H9 (cell line): Measurements from ENCODE around the gene TNFRSF6B. TPM values are rescaled to one million over a fixed set of nuclear protein-coding genes. Genes with fewer than 3 reads are reported as not detected.
A peak's percentile ranks its signal among the peaks of the same experiment; 100 is the strongest.

ENCODE experiments used
- DNase-seq: peaks from one replicate; pipeline ENCODE4 v3.0.0-alpha.2; 2017
- H2AFZ ChIP-seq: one replicate; pipeline ENCODE4 v1.6.1; 2013; ENCODE audit warnings: mild to moderate bottlenecking, low read length, control low read depth, moderate library complexity
- H2AK5ac ChIP-seq: 2 replicates; pipeline ENCODE4 v1.6.1; 2013; ENCODE audit warnings: low read length, control low read depth, mixed read lengths; ENCODE audit not compliant: insufficient read length
- H2BK120ac ChIP-seq: one replicate; pipeline ENCODE4 v1.6.1; 2013; ENCODE audit warnings: low read depth, mild to moderate bottlenecking, low read length, control low read depth, inconsistent platforms; ENCODE audit not compliant: poor library complexity, severe bottlenecking
- H2BK12ac ChIP-seq: 2 replicates; pipeline ENCODE4 v1.6.1; 2013; ENCODE audit warnings: low read length, control low read depth, mixed read lengths, low read depth; ENCODE audit not compliant: insufficient read length
- H2BK15ac ChIP-seq: 2 replicates; pipeline ENCODE4 v1.6.1; 2013; ENCODE audit warnings: low read depth, low read length, control low read depth
- H2BK20ac ChIP-seq: one replicate; pipeline ENCODE4 v1.6.1; 2013; ENCODE audit warnings: low read depth, mild to moderate bottlenecking, low read length, control low read depth, inconsistent platforms; ENCODE audit not compliant: poor library complexity, severe bottlenecking
- H2BK5ac ChIP-seq: 2 replicates; pipeline ENCODE4 v1.6.1; 2013; ENCODE audit warnings: low read length, control low read depth, mixed read lengths; ENCODE audit not compliant: insufficient read length
- H3K14ac ChIP-seq: 2 replicates; pipeline ENCODE4 v1.6.1; 2013; ENCODE audit warnings: low read length, control low read depth; ENCODE audit not compliant: insufficient read depth
- H3K18ac ChIP-seq: 2 replicates; pipeline ENCODE4 v1.6.1; 2013; ENCODE audit warnings: low read depth, mild to moderate bottlenecking, mixed read lengths, low read length, control low read depth; ENCODE audit not compliant: insufficient read length
- H3K23ac ChIP-seq: 2 replicates; pipeline ENCODE4 v1.6.1; 2013; ENCODE audit warnings: low read length, control low read depth, mixed read lengths, low read depth; ENCODE audit not compliant: insufficient read length
- H3K23me2 ChIP-seq: 2 replicates; pipeline ENCODE4 v1.6.1; 2013; ENCODE audit warnings: low read depth, mild to moderate bottlenecking, mixed read lengths, low read length, control low read depth; ENCODE audit not compliant: insufficient read length, poor library complexity, severe bottlenecking
- H3K27ac ChIP-seq: 2 replicates; pipeline ENCODE4 v1.5.1; 2013; ENCODE audit warnings: low read length, control low read depth, mixed read lengths, low read depth; ENCODE audit not compliant: insufficient read length
- H3K27me3 ChIP-seq: 2 replicates; pipeline ENCODE4 v1.6.1; 2013; ENCODE audit warnings: low read length, control low read depth, inconsistent platforms; ENCODE audit not compliant: insufficient read depth
- H3K4ac ChIP-seq: 2 replicates; pipeline ENCODE4 v1.6.1; 2013; ENCODE audit warnings: low read depth, mild to moderate bottlenecking, control low read depth, inconsistent platforms, low read length, moderate library complexity
- H3K4me1 ChIP-seq: 2 replicates; pipeline ENCODE4 v1.6.1; 2013; ENCODE audit warnings: low read length, control low read depth, inconsistent platforms; ENCODE audit not compliant: insufficient read depth
- H3K4me2 ChIP-seq: 2 replicates; pipeline ENCODE4 v1.6.1; 2013; ENCODE audit warnings: low read length, control low read depth, mixed read lengths; ENCODE audit not compliant: insufficient read length, insufficient read depth
- H3K56ac ChIP-seq: 2 replicates; pipeline ENCODE4 v1.6.1; 2013; ENCODE audit warnings: low read depth, mild to moderate bottlenecking, mixed read lengths, low read length, control low read depth; ENCODE audit not compliant: insufficient read length
- H3K79me1 ChIP-seq: 2 replicates; pipeline ENCODE4 v1.6.1; 2013; ENCODE audit warnings: low read depth, mild to moderate bottlenecking, moderate library complexity, low read length, control low read depth, inconsistent platforms; ENCODE audit not compliant: insufficient read depth, poor library complexity, severe bottlenecking
- H3K79me2 ChIP-seq: 2 replicates; pipeline ENCODE4 v1.6.1; 2013; ENCODE audit warnings: low read length, control low read depth, inconsistent platforms; ENCODE audit not compliant: insufficient read depth
- H3K9ac ChIP-seq: 2 replicates; pipeline ENCODE4 v1.6.1; 2013; ENCODE audit warnings: low read length, control low read depth, mixed read lengths; ENCODE audit not compliant: insufficient read length; ENCODE audit errors: extremely low read depth
- H3K9me3 ChIP-seq: one replicate; pipeline ENCODE4 v1.6.1; 2013; ENCODE audit warnings: low read depth, low read length, inconsistent platforms; ENCODE audit not compliant: control insufficient read depth
- H3T11ph ChIP-seq: one replicate; pipeline ENCODE4 v1.6.1; 2013; ENCODE audit warnings: mild to moderate bottlenecking, low read length, control low read depth, inconsistent platforms
- H4K20me1 ChIP-seq: one replicate; pipeline ENCODE4 v1.6.1; 2013; ENCODE audit not compliant: control insufficient read depth, insufficient read length, insufficient read depth
- H4K5ac ChIP-seq: 2 replicates; pipeline ENCODE4 v1.6.1; 2013; ENCODE audit warnings: low read depth, mild to moderate bottlenecking, mixed read lengths, low read length, control low read depth; ENCODE audit not compliant: insufficient read length
- H4K8ac ChIP-seq: replicated peaks from 2 replicates; pipeline ENCODE4 v1.6.1; 2013; ENCODE audit warnings: low read length, control low read depth, mixed read lengths, low read depth; ENCODE audit not compliant: insufficient read length
- H4K91ac ChIP-seq: 2 replicates; pipeline ENCODE4 v1.6.1; 2013; ENCODE audit warnings: low read depth, mild to moderate bottlenecking, moderate library complexity, mixed read lengths, low read length, control low read depth; ENCODE audit not compliant: insufficient read length
- H3K27ac Mint-ChIP-seq, 3 experiments: 2 replicates in 2 of 3; 3 replicates in 1 of 3; pipeline ENCODE4 v1.8.0; 2020 to 2021; ENCODE audit warnings: mixed read lengths in 3 of 3, mild to moderate bottlenecking in 1 of 3, moderate library complexity in 1 of 3
- H3K27me3 Mint-ChIP-seq: 2 replicates; pipeline ENCODE4 v1.8.0; 2021; ENCODE audit warnings: low read depth, mild to moderate bottlenecking, moderate library complexity, mixed read lengths
- H3K36me3 Mint-ChIP-seq, 3 experiments: 2 replicates in 2 of 3; 3 replicates in 1 of 3; pipeline ENCODE4 v1.8.0; 2020 to 2021; ENCODE audit warnings: low read depth in 3 of 3, mixed read lengths in 3 of 3; ENCODE audit not compliant: insufficient read depth in 1 of 3
- H3K4me1 Mint-ChIP-seq, 2 experiments: 2 replicates each; pipeline ENCODE4 v1.8.0; 2020; ENCODE audit warnings: mixed read lengths in 2 of 2
- H3K4me3 Mint-ChIP-seq, 2 experiments: 2 replicates in 1 of 2; 3 replicates in 1 of 2; pipeline ENCODE4 v1.8.0; 2020 to 2021; ENCODE audit warnings: mild to moderate bottlenecking in 2 of 2, mixed read lengths in 2 of 2, moderate library complexity in 1 of 2
- H3K9me3 Mint-ChIP-seq, 2 experiments: 2 replicates in 1 of 2; 3 replicates in 1 of 2; pipeline ENCODE4 v1.8.0; 2020; ENCODE audit warnings: mild to moderate bottlenecking in 2 of 2, mixed read lengths in 2 of 2, moderate library complexity in 1 of 2
- WGBS: extraction: QIAGEN DNeasy Blood & Tissue Kit; methylation state at CpG from one replicate; pipeline ENCODE4 v1.1.7; 2013; ENCODE audit warnings: missing lambda C conversion rate, low lambda C conversion rate, mixed read lengths; ENCODE audit not compliant: insufficient read length; ENCODE audit errors: extremely low coverage; 5-methylcytosine and 5-hydroxymethylcytosine counted together
- total RNA-seq: library from RNA; stranded (reverse); gene quantifications from 2 replicates; pipeline ENCODE4 v1.2.1, GENCODE V29; 2021
- TF ChIP-seq, protein P1 (sequence below): fragments of 200-600 bp; sonication (generic); conservative IDR thresholded peaks from 3 replicates; pipeline ENCODE4 v1.8.0; 2021; ENCODE audit warnings: antibody characterized with exemption, mild to moderate bottlenecking

The TNFRSF6B gene
- total RNA-seq, 1 experiment from 2014 or later = not detected

DNA sequence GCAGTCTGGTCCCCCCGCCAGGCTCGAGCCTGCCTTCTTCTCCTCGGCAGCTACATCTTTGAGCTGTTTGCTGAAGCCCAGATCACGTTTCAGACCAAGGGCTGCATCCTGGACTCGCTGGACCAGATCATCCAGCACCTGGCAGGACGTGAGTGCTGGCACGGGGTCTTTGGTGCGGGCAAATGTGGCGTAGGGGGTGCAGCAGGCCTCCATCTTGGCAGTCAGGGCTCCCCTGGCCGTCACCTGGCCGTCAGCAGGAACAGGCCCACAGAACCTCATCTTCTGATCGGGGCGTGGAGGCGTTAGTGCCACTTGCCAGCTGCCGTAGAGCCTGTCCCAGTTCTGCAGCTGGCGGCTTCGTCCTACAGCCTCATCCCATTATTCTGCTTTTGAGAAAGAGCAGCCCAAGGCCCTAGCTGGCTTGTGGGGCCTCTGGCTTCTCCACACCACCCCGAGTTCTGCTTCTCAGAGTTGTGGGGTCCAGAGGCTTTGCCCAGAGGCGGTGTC, 16.6 kb upstream of the TNFRSF6B start:
- no peak overlapping the region for H3K56ac ChIP-seq
- H3K9ac ChIP-seq = no peak overlapping the region
- H3K18ac ChIP-seq = no peak overlapping the region
- H2BK5ac ChIP-seq = no peak overlapping the region
- no peaks in the 10 kb centered on the region for H3K4me1 Mint-ChIP-seq
- no peak overlapping the region for H2BK15ac ChIP-seq
- H3K23me2 ChIP-seq = no peaks in the 10 kb centered on the region
- H3K14ac ChIP-seq = no peak overlapping the region; the same call in 1 of the 2 replicates
- H3K4me3 Mint-ChIP-seq = no peak overlapping the region
- H3K36me3 Mint-ChIP-seq = peaks cover 12 to 26% (median 26%) of the 10 kb centered on the region in 3 experiments; a peak in 6 of 7 replicates
- no peaks in the 10 kb centered on the region for H3K27me3 ChIP-seq
- no peak overlapping the region for H3K27ac ChIP-seq
- no peak overlapping the region for H2BK20ac ChIP-seq
- no peak overlapping the region for H3T11ph ChIP-seq
- no peaks in the 10 kb centered on the region for H3K9me3 ChIP-seq
- no peaks in the 10 kb centered on the region for H3K4me1 ChIP-seq
- no peaks in the 10 kb centered on the region; a peak in 1 of 5 replicates for H3K9me3 Mint-ChIP-seq
- H3K27me3 Mint-ChIP-seq = no peaks in the 10 kb centered on the region
- TF ChIP-seq, protein P1, sequence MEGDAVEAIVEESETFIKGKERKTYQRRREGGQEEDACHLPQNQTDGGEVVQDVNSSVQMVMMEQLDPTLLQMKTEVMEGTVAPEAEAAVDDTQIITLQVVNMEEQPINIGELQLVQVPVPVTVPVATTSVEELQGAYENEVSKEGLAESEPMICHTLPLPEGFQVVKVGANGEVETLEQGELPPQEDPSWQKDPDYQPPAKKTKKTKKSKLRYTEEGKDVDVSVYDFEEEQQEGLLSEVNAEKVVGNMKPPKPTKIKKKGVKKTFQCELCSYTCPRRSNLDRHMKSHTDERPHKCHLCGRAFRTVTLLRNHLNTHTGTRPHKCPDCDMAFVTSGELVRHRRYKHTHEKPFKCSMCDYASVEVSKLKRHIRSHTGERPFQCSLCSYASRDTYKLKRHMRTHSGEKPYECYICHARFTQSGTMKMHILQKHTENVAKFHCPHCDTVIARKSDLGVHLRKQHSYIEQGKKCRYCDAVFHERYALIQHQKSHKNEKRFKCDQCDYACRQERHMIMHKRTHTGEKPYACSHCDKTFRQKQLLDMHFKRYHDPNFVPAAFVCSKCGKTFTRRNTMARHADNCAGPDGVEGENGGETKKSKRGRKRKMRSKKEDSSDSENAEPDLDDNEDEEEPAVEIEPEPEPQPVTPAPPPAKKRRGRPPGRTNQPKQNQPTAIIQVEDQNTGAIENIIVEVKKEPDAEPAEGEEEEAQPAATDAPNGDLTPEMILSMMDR = no peak
- no peaks in the 10 kb centered on the region for H4K20me1 ChIP-seq
- DNase-seq = no peak
- H2BK12ac ChIP-seq = no peak overlapping the region
- no peak overlapping the region for H3K4ac ChIP-seq
- H3K27ac Mint-ChIP-seq = peak overlapping the region in 2 of 3 experiments; percentile 76 to 77; a peak in 2 of 7 replicates
- no peak overlapping the region for H2AFZ ChIP-seq
- H4K8ac ChIP-seq = no peak overlapping the region
- no peak overlapping the region for H3K4me2 ChIP-seq
- no peak overlapping the region for H2BK120ac ChIP-seq
- no peak overlapping the region for H2AK5ac ChIP-seq
- H4K5ac ChIP-seq = no peak overlapping the region
- H3K23ac ChIP-seq = no peak overlapping the region
- WGBS = no CpG with 5 or more reads among the region's 19 CpGs
- H3K79me1 ChIP-seq = no peaks in the 10 kb centered on the region
- H3K79me2 ChIP-seq = no peaks in the 10 kb centered on the region
- H4K91ac ChIP-seq = no peak overlapping the region
